Activated CD4-positive, alpha-beta T cell treated with anti-CD3 and anti-CD28 coated beads, Interleukin-2, amount 50 U/mL, for 1 hour (primary cell): ENCODE data around the gene KLHL15.
"Not testable (repeated sequence)": the region's sequence is repeated elsewhere in the genome, so short reads cannot be mapped to it uniquely, and the experiment has no call there.

ENCODE experiments used
- DNase-seq: peaks from one replicate; pipeline ENCODE4 v3.0.0-alpha.2; 2020

KLHL15 gene

DNA sequence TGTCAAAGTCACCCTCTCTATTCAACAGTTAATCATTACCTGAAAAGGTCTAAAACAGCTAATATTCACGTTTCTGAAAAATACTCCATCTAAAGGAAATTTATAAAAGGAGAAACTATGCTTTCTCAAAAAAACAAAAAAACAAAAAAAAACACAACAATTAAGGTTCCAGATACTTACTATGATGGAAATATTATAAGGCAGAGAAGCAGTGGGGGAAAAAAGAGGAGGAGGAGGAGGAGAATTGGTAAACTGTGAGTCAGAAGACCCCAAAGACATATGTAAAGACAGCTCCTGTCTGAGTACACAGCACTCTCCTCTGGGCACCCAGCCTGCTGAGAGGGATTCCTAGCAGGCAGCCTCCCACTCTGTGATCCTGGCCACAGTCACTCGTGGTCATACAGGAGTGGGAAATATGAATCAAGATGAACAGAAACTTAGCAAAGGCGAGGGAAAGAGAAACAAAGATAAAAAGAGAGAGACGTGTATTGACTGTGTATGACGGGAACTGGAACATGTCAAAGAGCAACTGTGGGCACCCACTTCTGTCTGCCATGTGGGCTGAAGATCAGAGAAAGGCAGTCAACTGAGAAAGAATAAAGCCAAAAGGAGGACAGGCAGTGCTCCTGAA is 12.5 kb downstream of the KLHL15 start:
- DNase-seq: peak; percentile 1

DNA sequence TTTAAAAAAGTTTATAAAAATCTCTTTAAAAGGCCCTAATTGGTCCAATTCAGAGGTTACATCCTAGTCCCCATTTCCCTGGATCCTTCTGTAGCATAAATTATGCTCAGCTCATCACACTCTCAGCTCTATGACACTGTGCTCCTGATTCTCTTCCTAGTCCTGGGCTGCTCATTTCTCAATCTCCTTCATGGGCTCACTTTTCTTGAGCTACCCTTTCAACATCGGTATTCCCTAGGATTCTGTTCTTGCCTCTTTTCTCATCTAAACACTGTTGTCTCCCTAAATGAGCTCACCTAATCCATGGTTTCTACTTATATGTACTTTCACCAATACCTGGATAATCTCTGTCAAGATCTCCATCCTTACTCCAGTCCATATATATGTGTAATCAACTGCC is 14.7 kb downstream of the KLHL15 start:
- DNase-seq: no peak

DNA sequence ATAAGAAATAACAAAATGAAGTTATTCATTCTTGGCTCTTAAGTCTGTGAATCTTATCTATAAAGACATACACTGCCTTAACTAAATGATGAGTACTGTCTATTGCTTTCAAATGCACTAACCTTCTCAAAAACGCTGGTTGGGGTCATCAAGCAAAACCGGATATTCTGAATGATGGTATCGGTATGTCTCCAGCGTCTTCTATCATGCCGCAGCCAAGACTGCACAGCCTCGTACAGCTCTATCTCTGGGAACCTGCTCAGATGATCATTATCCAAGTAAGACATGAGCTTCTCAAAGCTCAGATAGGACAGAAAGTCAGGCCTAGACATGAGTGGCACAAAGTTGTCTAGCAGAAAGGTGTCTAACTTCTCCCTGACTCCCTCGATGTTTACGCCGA is 21.1 kb downstream of the KLHL15 start:
- DNase-seq: no peak

DNA sequence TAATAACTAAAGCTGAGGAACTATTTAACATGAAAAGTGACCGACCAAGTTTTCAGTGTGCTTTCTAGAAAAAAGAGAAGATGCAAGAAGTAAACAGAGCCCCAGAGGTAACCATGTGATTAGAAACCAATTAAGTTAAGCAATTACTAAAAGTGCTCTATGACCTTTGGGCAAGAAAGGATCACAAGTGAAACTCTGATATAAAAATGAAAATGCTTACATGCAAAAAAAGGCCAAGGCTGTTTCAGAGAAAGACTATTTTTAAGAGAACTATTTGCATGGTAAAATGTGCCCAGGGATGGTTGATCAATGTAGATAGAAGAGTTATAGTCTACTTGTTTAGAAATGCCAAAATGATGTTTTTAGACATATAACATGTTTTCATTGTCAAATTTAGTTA is 22.0 kb downstream of the KLHL15 start:
- DNase-seq: no peak

DNA sequence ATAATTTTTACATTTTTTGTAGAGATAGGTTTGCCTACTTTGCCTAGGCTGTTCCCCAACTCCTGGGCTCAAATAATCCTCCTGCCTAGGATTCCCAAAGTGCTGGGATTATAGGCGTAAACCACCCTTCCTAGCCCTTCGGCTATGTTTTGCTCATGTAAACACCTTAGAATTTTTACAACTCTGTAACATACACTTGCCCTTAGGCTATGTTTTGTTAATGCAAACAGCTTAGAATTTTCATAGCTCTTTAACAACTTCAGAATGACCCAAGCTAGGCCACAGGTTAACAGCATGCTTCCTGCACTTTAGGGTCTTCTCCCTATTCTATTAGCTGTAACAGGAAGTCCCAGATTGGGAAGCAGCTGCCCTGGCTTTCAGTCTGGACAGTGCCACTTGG is 24.2 kb downstream of the KLHL15 start:
- no peak for DNase-seq

DNA sequence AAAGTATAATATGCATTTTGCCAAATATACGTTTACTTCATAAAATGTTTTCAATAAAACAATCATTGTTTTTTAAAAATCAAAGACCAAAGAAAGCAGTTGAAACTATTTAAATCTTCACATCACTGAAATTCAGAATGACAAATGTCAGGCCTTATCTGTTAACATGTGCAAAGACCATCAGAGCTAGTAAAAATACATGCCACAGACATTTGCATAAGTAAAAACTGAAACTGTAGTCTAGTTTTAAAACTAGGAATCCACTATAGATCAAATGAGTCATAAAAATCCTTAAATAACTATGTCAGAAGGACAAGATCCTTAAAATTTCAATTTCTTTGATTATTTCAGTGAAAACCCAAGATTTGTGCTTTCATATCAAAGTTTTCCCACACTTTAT is 24.8 kb downstream of the KLHL15 start:
- no peak for DNase-seq

DNA sequence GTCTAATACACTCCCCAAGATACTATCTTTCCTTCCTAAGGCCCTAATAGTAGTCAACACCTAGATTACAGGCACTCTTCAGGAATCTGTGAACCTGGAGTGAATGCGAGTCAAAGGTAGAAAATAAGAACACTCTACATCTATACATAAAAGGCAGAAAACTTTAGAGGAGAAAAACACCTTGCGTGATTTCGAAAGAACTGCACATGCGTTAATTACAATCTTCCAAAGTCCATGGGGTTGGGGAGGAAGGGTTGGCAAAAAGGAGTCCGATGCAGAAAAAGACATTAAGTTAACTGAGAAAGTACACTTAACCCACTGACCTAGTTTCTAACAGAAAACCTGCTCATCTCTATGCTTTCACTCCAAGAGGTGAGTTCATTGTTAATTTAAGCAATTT is 27.3 kb downstream of the KLHL15 start:
- DNase-seq: no peak

DNA sequence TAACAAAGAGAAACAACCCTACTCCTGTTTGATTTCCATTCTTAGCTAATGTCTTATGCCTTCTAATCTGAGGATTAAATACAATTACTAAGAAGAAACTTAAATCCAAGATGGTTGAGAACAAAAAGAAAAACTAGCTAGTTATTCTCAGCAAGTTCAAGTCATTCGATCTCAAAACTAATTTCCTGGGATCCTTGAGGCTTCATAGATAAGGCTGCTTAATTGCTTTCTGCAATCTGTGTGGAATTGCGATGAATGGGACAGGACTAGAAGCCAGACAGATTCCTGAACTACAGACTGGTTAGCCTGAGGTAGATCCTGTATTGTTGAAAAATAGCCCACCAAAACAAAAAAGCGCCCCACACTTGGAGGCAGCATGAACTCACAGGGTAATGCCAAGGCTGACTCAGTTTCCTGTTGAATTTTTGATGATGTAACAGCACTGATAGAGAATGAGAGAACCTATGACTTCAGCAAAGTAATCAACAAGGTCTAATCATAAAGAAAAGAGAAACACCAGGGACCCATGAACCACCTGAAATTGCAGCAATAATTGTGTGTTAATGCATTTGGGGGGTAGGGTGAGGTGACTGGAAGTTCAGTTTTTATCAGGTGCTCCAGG is 33.9 kb downstream of the KLHL15 start:
- DNase-seq: no peak

DNA sequence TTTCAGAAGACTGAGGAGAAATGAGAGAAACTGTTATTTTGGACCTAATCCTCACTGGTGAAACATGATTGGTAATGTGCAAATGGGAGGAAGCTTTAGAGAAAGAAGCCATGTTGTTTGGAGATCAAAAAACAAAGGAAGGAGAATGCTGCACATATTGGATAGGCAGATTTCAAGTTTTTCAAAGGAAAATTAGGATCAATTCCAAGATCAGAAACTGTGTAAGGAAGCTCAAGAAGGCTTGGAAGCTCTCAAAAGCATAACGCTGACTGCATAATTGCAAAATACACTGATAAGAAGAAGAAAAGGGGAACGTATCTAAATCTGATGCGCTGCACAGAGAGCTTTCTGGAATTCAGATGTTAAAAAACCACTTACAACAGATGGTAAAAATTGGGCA is 34.6 kb downstream of the KLHL15 start:
- DNase-seq: no peak

DNA sequence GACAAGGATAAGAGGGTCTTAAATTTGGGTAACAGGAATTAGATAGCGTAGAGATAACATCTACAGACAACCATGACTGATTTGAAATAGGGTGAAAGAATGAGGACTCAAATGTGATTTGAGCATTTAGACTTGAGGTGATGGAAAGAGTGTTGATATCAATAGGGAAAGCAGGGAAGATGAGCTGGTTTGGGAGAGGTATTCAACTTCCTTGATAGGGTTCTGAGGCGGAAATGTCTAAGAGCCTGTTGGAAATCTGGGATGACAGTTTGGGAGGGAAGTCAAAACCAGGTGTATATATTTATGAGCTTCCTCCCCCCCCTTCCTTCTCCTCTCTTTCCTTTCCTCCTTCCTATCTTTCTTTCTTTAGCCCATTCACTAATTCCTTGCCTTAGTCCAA is 36.5 kb downstream of the KLHL15 start:
- no peak for DNase-seq

DNA sequence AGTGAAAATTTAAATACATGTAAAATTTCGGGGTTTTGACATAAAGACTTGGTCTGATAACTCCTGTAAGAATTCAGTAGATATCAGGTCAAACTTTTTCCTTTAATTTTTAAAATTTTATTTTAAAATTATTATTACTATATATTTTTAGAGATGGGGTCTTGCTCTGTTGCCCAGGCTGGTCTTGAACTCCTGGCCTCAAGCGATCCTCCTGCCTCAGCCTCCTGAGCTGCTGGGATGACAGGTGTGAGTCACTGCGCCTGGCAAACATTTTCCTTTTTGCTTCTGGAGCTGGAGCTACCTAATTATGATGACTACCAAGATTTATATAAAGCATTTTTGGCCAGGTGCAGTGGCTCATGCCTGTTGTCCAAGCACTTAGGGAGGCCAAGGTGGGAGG is 37.3 kb downstream of the KLHL15 start:
- DNase-seq: no peak

DNA sequence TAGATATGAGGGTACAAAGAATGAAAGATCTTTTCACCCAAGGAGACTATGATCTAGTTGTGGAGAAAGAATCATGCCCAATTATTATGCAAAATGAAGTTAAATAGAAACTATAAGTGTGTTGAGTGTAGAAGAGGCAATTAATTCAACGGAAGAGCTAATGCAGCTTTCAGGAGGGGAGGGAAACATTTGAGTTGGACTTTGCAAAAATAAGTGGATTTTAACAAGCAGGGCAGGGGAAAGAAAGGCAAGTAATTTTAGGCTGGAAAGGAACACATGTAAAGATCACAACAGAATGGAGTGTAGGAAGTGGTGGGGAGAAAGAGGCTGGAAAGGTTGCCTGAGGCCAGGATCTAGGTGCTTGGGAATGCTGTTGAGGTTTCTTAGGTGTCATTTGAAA is 44.1 kb downstream of the KLHL15 start:
- no peak for DNase-seq

DNA sequence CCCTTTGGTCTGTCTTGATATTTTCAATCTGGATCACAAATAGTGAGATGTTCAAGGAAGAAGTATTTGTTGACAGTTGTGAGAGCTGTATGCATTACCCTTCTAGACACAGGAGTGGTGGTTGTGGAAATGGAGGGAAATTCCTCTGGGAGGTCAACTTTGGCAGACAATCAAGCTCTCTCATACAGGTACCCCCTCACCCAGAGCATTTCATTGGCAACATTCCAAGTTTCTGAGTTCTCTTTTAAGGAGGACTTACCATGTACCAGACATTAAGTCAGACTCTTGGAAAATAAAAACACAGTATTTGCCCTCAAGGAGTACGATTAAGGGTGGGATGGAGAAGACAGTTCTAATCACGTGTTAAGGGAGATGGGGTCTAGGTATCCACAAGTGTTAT is 45.3 kb downstream of the KLHL15 start:
- DNase-seq: no peak

DNA sequence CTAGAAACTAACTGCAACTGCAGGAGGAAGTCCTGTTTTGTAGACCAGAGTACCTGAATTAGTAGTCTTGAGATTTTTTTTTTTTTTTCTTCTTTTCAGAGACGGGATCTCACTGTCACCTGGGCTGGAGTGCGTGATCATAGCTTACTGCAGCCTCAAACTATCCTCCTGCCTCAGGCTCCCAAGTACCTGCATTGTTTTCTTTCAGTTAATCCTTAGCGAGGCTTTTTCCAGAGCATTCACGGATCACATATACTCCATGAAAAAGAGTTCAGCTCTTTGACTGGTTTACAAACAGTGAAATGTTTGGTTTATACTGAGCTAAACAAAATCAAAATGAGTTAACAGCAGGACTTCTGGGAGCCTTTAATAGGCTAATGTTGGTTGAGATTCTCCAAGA is 45.8 kb downstream of the KLHL15 start:
- DNase-seq: no peak

DNA sequence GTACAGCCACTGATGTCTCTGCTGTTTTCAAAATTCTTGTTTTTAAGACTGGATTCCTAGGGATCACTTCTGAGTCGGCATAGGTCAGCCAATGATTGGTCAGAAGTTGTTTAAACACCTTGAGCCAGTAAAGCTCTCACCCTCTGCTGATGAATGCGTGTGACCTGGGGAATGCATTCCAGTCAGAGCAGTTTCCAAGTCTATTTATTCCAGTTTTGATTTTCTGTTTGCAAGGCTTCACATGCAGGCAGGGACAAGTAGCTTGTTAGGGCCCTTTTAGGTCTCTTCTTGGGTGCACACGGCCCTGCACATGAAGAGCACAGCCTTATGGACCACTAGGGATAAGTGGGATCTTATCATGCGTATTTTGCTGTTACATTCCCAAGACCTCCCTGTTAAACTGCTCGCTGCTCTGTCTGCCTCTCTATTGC is 47.0 kb downstream of the KLHL15 start:
- no peak for DNase-seq

DNA sequence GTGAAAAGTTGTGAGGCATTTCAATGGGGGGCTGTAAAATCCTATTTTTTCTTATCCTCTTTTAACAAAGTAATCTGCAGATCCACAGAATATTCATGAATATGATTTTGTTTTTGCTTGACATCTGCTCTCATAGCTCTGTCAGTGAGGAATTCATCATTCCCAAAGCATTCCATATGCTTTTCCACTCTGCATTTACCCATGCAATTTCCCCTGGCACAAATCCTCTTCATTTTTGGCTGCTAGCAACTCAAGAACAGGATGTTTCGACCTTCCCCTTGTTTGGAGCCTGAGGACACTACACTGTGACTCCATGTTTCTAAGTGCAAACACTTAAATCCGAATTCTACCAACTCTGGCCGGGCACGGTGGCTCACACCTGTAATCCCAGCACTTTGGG is 48.5 kb downstream of the KLHL15 start:
- DNase-seq: no peak

DNA sequence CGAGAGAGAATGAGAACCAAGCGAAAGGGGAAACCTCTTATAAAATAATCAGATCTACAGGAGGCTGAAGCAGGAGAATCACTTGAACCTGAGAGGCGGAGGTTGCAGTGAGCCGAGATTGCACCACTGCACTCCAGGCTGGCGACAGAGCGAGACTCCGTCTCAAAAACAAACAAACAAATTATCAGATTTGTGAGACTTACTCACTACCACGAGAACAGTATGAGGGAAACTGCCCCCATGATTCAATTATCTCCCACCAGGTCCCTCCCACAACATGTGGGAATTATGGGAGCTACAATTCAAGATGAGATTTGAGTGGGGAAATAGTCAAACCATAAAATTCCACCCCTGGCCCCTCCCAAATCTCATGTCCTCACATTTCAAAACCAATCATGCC is 61.4 kb downstream of the KLHL15 start:
- not testable (repeated sequence) for DNase-seq

DNA sequence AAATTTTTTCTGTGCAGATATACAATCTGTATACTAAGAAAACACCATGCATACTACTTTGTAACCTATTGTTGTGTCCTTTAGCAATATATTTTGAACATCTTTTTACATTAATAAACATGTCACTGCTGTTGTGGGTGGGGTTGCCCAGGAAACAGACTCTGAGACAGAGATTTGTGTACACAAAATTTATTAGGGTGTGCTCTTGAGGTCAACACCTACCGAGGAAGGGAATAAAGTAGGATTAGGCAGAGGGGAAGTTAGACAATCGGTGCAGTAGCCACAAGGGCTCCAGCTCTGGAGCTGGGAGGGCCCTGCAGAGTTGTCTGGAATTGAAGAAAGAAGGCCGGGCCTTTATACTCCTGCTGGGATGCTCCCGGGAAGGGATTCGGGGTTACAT is 62.8 kb downstream of the KLHL15 start:
- no peak for DNase-seq

DNA sequence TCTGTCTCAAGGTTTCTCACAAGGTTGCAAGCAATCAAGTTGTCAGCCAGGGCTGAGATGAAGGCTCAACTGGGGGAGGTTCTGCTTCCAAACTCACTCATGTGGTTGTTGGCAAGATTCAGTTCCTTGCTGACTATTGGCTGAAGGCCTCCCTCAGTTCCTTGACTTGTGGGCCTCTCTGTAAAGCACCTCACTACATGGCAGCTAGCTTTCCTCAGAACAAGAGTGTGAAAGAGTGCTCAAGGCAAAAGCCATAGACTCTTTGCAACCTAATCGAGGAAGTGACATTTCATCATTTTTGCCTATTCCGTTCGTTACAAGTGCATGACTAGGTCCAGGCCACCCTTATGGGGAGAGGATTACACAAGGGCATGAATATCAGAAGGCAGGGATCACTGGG is 67.2 kb downstream of the KLHL15 start:
- no peak for DNase-seq

DNA sequence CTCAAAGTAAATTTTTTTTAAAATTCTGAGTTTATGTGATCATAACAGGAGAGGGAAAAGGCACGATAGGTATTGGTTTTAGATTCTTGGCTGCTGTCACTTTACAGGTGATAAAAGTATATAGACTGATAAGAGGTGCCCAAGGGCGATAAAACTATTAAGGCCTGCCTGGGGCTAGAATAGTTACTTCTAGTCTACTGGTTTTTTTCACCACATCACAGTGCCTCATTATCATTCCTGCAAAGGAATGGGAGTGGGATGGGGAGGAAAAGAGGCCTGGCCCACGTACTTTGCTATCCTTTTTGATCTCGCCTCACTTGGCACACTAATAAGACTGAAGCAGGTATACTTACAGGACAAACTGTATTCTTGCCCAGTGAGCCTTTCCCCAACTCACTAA is 72.6 kb downstream of the KLHL15 start:
- no peak for DNase-seq

DNA sequence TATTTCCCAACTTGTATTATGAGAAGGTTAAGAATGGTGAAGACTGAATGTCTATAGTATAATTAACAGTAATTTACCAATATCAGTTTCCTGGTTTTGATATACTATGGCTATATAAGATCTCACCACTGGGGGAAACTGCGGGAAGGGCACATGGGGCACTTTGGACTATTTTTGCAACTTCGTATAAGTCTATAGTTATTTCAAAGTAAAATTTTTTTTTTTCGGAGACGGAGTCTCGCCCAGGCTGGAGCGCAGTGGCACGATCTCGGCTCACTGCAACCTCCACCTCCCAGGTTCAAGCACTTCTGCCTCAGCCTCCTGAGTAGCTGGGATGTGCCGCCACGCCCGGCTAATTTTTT is 73.1 kb downstream of the KLHL15 start:
- DNase-seq: no peak

DNA sequence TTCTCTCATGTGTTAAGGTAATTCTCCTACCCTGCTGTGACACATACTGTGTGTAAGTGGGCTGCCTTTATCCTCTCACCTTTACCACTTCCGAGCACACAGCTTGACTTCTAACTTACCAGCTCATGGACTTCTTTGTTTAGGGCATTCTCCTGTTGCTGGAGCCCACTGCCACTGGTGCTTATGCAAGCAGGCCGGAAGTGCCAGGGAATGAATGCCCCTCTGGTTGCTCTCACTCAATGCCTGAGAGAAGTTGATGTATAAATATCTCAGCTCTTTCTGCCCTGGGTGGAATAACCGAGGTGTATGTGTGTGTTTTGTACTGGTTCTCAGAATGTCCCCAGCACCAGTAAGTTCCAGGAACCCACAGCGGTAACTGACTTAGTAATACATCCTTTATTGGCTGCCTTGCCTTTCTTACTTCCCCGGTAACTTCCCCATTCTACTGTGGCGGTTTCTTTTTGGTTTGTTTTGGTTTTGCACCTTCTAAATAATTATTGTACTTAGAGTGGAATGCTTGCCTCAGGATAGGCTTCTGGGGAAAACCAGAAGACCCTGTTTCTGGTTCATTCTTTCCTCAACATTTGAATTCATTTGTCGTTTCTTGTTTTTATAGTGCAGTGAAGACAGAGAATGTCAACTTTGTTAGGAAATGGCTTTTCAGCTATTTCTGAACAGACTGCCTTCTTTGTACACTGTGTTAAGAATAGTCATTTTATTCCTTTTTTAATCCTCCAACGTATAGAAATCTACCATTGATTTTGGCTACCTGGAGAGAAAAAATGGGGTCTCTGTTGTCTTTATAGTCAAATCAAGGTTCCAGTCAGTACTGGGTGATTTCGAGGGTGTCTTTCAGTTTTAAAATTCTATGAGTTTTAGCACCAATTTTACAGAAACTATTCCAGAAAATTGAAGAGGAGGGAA is 73.7 kb downstream of the KLHL15 start:
- peak; percentile 0 for DNase-seq

DNA sequence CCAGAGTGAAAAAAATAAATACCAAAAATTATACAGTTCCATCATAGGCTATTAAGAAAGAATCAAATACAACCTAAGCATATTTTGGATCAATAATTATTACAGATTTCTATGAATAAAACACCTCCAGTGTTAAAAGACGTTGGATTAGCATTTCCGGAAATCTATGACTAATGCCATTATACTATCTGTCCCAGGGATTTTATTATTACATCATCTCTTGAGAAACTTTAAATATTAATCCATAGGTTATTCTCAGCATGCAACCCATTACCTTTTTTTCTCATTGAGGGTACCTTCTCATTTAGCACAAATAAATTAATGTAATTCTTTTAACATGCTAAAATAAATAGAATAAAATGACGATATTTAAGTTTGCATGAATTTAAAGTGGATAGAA is 74.6 kb downstream of the KLHL15 start:
- DNase-seq: no peak

DNA sequence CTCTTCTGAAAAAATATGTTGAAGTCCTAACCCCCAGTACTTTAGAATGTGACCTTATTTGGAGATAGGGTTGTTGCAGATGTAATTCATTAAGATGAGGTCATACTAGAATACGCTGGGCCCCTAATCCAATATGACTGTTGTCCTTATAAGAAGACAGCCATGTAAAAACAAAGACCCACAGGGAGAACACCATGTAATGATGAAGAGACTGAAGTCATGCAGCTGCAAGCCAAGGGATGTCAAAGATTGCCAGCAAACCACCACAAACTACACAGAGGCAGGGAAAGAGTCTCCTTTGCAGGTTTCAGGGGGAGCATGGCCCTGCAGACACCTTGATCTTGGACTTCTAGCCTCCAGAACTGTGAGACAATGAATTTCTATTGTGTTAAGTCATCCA is 81.8 kb downstream of the KLHL15 start:
- DNase-seq: no peak
